Measurements from ENCODE around the gene FCSK. TPM values are rescaled to one million over a fixed set of nuclear protein-coding genes. Genes with fewer than 3 reads are reported as not detected.

The FCSK gene
- total RNA-seq, 2 donors from 2014 or later, result 15.0 to 28.3 TPM

DNA sequence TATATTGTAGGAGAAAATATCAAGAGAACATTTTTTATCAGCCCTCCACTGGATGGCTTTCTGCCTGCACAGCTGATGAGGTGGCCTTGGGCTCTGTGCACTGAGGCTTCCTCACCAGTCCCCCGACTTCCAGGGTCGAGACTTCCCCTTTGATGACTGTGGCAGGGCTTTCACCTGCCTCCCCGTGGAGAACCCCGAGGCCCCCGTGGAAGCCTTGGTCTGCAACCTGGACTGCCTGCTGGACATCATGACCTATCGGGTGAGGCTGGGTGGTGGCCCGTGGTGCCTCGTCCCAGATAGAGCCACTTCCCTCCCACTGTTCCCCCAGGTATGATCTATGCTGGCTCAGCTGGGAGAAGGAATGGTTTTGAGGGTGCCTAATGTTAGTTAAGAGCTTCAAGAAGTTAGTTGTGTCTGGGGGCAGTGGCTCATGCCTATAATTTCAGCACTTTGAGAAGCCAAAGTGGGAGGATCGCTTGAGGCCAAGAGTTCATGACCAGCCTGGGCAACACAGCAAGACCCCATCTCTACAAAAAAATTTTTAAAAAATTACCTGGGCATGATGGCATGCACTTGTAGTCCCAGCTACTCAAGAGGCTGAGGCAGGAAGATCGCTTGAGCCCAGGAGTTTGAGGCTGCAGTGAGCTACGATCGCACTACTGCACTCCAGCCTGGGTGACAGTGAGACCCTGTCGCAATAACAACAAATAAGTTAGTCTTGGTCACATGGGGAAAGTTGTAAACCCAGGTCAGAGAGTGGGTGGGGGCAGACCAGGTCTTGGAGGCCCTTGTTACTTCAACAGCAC is 11.8 kb downstream of the FCSK start:
- Histone ChIP-seq H3K27ac (no peak overlapping the region), H3K9me3 (no peaks in the 10 kb centered on the region), H3K36me3 (replicated peaks in 1 of 2; ENCODE audit: insufficient read depth in 1 of 2, low read depth in 2 of 2) (peaks cover 0 to 11% of the 10 kb centered on the region in 2 donors), H3K4me1 (no peaks in the 10 kb centered on the region), H3K27me3 (no peaks in the 10 kb centered on the region), H3K4me3 (no peak overlapping the region)
- no peak for ATAC-seq
- TF ChIP-seq, protein P1, sequence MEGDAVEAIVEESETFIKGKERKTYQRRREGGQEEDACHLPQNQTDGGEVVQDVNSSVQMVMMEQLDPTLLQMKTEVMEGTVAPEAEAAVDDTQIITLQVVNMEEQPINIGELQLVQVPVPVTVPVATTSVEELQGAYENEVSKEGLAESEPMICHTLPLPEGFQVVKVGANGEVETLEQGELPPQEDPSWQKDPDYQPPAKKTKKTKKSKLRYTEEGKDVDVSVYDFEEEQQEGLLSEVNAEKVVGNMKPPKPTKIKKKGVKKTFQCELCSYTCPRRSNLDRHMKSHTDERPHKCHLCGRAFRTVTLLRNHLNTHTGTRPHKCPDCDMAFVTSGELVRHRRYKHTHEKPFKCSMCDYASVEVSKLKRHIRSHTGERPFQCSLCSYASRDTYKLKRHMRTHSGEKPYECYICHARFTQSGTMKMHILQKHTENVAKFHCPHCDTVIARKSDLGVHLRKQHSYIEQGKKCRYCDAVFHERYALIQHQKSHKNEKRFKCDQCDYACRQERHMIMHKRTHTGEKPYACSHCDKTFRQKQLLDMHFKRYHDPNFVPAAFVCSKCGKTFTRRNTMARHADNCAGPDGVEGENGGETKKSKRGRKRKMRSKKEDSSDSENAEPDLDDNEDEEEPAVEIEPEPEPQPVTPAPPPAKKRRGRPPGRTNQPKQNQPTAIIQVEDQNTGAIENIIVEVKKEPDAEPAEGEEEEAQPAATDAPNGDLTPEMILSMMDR (IDR thresholded peaks at IDR 0.05), result no peak
- TF ChIP-seq POLR2A (IDR thresholded peaks at IDR 0.05), result no peak
- 86 to 94% methylated on average over 13 of the region's 13 CpGs for WGBS, 2 donors
- no peak for DNase-seq
- intact Hi-C loops (cut with DNase I), result no loop called here

DNA sequence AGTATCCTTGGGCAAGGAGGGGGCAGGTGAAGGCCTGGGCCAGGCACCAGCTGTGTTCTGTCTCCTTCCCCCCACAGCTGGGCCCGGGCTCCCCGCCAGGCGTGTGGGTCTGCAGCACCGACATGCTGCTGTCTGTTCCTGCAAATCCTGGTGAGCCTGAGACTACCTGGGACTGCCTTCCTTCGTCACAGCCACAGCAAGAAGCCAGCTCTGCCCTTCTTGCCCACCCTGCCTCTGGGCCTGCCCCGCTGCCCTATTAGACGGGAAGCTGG is 12.3 kb downstream of the FCSK start:
- Histone ChIP-seq H3K27me3 (no peaks in the 10 kb centered on the region), H3K27ac (no peak overlapping the region), H3K4me1 (no peaks in the 10 kb centered on the region), H3K9me3 (no peaks in the 10 kb centered on the region), H3K36me3 (replicated peaks in 1 of 2; ENCODE audit: insufficient read depth in 1 of 2, low read depth in 2 of 2) (peaks cover 0 to 11% of the 10 kb centered on the region in 2 donors), H3K4me3 (no peak overlapping the region)
- no peak for TF ChIP-seq POLR2A (IDR thresholded peaks at IDR 0.05)
- TF ChIP-seq, protein P1 (IDR thresholded peaks at IDR 0.05), result no peak
- WGBS, 2 donors, result 88 to 100% methylated on average over 2 to 7 of the region's 7 CpGs
- no peak for ATAC-seq
- intact Hi-C loops (cut with DNase I), result no loop called here
- no peak for DNase-seq

DNA sequence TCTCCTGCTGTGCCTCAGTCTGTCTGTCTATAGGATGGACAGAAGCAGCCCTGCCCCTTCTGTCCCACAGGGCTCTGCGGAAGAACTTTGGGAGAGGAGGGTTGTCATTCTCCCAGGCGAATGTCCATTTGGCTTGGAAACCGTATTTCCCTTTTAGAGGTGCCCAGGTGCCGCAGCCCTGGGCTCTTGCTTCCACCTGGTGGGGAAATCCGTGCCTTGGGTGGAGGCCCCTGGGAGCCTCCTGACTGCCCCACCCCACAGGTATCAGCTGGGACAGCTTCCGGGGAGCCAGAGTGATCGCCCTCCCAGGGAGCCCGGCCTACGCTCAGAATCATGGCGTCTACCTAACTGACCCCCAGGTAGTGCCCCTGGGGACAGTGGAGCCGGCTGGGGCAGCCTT is 12.7 kb downstream of the FCSK start:
- Histone ChIP-seq H3K27me3 (no peaks in the 10 kb centered on the region), H3K4me1 (no peaks in the 10 kb centered on the region), H3K4me3 (no peak overlapping the region), H3K9me3 (no peaks in the 10 kb centered on the region), H3K27ac (no peak overlapping the region), H3K36me3 (replicated peaks in 1 of 2; ENCODE audit: insufficient read depth in 1 of 2, low read depth in 2 of 2) (peaks cover 0 to 11% of the 10 kb centered on the region in 2 donors)
- ATAC-seq (no peak), DNase-seq (no peak)
- intact Hi-C loops (cut with DNase I), result no loop called here
- WGBS, 2 donors, result 94% methylated on average over 11 of the region's 11 CpGs; no CpG with 5 or more reads in 1 of the 2 donors
- TF ChIP-seq, protein P1 (IDR thresholded peaks at IDR 0.05), result no peak
- no peak for TF ChIP-seq POLR2A (IDR thresholded peaks at IDR 0.05)

DNA sequence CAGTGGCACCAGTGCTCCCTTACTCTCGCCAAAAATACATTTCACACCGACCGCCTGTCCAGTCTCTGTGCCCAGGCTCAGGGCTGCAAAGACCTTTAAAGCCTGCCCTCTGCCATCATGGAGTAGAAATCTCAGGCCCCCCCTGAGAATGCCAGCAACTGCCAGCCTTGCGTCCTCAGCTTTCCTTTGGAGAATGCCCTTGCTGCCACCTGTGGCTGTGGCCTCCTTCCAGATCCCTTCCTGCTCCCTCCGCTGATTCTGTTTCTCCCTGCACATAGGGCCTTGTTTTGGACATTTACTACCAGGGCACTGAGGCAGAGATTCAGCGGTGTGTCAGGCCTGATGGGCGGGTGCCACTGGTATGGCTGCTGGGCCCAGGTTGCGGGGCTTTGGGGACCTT is 13.2 kb downstream of the FCSK start:
- Histone ChIP-seq H3K4me1 (no peaks in the 10 kb centered on the region), H3K36me3 (replicated peaks in 1 of 2; ENCODE audit: insufficient read depth in 1 of 2, low read depth in 2 of 2) (peaks cover 0 to 11% of the 10 kb centered on the region in 2 donors), H3K27me3 (no peaks in the 10 kb centered on the region), H3K27ac (no peak overlapping the region), H3K9me3 (no peaks in the 10 kb centered on the region), H3K4me3 (no peak overlapping the region)
- 86 to 94% methylated on average over 7 to 8 of the region's 8 CpGs for WGBS, 2 donors
- DNase-seq (no peak), ATAC-seq (no peak)
- intact Hi-C loops (cut with DNase I), result no loop called here
- TF ChIP-seq, protein P1 (IDR thresholded peaks at IDR 0.05), result no peak
- TF ChIP-seq POLR2A (IDR thresholded peaks at IDR 0.05), result no peak

All from body of pancreas (tissue), 4 donors.